BLaER1 (cell line): ENCODE data around the gene NBPF4.
A peak's percentile ranks its signal among the peaks of the same experiment; 100 is the strongest.
"Not testable (repeated sequence)": the region's sequence is repeated elsewhere in the genome, so short reads cannot be mapped to it uniquely, and the experiment has no call there.

Experiments used
- H3K27ac ChIP-seq: shearing (Covaris generic); formaldehyde crosslinking; 2 replicates; pipeline ENCODE4 v1.8.1; 2022
- H3K27me3 ChIP-seq: shearing (Covaris generic); formaldehyde crosslinking; 2 replicates; pipeline ENCODE4 v1.8.1; 2022
- H3K36me3 ChIP-seq: shearing (Covaris generic); formaldehyde crosslinking; 2 replicates; pipeline ENCODE4 v1.8.1; 2022
- H3K4me1 ChIP-seq: shearing (Covaris generic); formaldehyde crosslinking; 2 replicates; pipeline ENCODE4 v1.8.1; 2022
- H3K4me2 ChIP-seq: shearing (Covaris generic); formaldehyde crosslinking; 2 replicates; pipeline ENCODE4 v1.8.1; 2022
- H3K4me3 ChIP-seq: shearing (Covaris generic); formaldehyde crosslinking; 2 replicates; pipeline ENCODE4 v1.8.1; 2022
- H3K9ac ChIP-seq: shearing (Covaris generic); formaldehyde crosslinking; 2 replicates; pipeline ENCODE4 v1.8.1; 2022
- H3K9me3 ChIP-seq: shearing (Covaris generic); formaldehyde crosslinking; 2 replicates; pipeline ENCODE4 v1.8.1; 2022
- H4K20me1 ChIP-seq: shearing (Covaris generic); formaldehyde crosslinking; 2 replicates; pipeline ENCODE4 v1.8.1; 2022
- Cebpa-rat ChIP-seq: shearing (Covaris generic); IDR thresholded peaks from 2 replicates; pipeline ENCODE4 v1.8.1; 2022

The NBPF4 gene

DNA sequence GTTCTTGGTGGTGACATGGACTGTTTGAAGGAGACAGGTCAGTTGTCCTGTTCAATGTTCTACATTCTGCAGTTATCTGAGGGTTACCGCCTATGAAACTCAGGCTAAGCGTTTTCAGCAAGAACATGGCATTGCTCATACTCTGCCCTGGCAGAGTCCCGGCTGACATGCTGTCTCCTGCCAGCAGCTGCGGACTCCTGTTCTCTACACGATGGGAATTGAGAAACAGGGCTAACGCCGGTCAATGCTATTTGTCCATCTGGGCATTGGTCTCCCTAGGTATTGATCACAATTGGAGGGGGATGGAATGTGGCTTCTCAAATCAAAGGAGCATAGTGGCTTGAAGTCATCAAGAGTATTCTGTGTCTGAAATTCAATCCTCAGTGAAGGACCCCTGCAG, 20.6 kb downstream of the NBPF4 start:
- not testable (repeated sequence) for H3K27me3 ChIP-seq

DNA sequence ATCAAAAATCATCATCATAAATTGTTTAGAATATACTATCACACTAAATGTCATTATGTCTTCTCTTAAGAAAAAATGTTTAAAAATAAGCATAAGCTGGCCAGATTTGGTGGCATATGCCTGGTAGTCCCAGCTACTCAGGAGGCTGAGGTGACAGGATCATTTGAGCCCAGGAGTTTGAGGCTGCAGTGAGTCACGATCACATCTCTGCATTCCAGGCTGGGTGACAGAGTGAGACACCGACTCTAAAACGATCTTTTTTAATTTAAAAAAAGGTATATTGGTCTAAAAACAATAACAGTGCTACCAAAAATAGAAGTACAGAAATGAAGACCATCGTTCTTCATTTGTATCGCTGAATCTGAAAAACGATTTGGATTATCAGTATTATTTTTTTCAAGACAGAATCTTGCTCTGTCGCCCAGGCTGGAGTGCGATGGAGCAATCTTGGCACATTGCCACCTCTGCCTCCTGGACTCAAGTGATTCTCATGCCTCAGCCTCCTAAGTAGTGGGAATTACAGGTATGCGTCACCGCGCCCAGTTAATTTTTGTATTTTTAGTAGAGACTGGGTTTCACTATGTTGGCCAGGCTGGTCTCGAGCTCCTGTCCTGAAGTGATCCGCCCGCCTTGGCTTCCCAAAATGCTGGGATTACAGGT, 26.2 kb downstream of the NBPF4 start:
- H3K4me2 ChIP-seq, H3K27me3 ChIP-seq, H4K20me1 ChIP-seq, H3K4me1 ChIP-seq, H3K9ac ChIP-seq, H3K36me3 ChIP-seq, H3K9me3 ChIP-seq, H3K4me3 ChIP-seq, H3K27ac ChIP-seq: not testable (repeated sequence)

More for the DNA sequence above, 20.6 kb downstream of the NBPF4 start:
- H3K9me3 ChIP-seq, H3K9ac ChIP-seq, H3K4me2 ChIP-seq, H3K27ac ChIP-seq, H4K20me1 ChIP-seq, H3K4me1 ChIP-seq, H3K4me3 ChIP-seq, H3K36me3 ChIP-seq: not testable (repeated sequence)

DNA sequence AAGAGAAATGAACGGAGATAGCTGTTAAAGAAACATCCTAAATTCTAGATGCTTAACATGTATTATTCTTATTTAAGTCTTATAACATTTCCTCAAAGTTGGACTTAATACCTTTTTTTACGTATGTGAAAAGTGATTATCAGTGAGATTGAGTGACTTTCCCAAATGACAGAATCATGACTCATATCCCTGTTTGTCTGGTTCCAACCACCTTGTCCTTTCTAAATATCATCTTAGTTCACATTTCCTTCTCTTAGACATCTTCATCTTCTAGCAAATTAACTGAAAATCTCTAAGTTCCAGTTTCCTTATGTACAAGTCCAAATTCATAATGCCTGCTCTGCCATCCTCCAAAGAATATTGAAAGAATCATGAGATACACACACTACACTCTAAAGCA, 26.9 kb downstream of the NBPF4 start:
- H3K4me3 ChIP-seq: not testable (repeated sequence)

DNA sequence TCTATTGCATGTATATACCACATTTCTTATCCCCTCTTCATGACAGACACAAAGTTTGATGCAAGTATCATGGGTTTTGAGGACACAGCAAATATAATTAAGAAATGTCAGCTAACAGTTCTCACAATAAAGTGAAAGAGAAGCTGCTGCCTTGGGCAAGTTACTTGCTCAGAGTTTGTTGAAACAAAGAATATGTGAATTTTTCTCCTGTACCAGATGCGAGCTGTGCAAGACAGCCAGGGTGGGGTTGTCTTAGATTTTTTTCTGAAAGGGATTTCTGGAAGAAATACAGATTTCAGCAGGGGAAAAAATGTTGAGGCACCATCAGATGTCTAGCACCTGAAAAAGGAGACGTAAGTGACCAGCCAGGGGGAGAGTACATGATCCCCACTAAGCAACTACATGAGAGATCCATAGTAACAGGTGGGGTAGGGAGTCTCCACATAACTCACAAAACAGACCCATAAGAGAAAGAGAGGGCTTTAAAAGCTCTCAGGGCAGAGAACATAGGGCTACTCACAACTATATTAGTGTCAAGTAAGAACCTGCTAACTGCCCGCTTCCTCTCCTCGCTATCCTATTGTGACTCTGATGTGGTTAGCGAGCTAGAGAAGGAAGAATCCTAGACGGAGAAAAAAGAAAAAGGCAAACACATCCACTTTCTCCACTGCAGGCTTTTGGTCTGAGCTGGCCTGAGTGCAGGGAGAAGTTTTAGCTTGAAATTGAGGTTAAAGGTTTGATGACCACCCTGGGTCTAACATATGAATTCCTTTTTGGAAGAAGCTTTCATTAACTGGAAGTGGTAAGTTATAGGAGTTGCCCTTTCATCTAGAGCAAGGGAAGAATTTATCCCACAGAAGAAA, 27.6 kb downstream of the NBPF4 start:
- H3K4me1 ChIP-seq, H3K27me3 ChIP-seq, H3K27ac ChIP-seq, H4K20me1 ChIP-seq, H3K4me2 ChIP-seq, H3K9ac ChIP-seq, H3K9me3 ChIP-seq, H3K4me3 ChIP-seq, H3K36me3 ChIP-seq: not testable (repeated sequence)

More for the DNA sequence above, 26.9 kb downstream of the NBPF4 start:
- not testable (repeated sequence) for H3K9ac ChIP-seq, H3K4me2 ChIP-seq, H3K27ac ChIP-seq, H4K20me1 ChIP-seq, H3K4me1 ChIP-seq, H3K27me3 ChIP-seq, H3K9me3 ChIP-seq, H3K36me3 ChIP-seq

DNA sequence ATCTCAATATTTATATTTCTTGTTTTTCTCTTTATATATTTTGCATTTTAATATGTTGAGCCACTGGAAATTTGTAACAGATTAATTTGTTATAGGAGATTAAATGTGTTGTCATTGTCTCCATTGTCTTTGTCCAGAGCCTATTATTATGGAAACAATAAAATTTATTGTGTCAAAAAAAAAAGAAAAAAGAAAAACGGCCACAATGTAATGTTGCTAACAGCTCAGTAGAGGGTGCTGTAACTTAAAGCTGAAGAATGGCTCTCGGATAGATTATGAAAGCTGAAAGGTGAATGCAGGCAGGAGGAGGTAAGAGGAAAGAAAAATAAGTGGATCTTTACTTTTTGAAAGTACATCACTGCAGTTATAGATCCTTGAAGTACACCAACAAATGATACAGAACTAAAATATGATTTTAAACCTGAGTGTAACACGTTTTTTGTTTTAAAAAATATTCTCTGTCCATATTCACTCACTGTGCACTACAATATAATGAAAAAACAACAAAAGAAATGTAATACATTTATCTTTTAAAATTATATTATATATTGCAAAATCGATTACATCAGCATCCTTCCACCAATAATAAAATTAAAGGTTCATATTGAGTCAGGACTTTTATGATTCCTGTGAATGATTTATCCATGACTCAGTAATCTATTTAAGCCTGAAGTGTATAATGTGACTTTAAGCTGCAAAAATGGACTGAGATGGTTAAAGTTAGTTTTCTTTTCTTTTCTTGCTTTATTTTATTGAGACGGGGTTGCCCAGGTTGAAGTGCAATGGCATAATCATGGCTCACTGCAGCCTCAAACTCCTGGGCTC, 29.0 kb downstream of the NBPF4 start:
- H3K27me3 ChIP-seq, H3K9ac ChIP-seq, H3K36me3 ChIP-seq, H3K9me3 ChIP-seq, H3K4me1 ChIP-seq, H3K4me2 ChIP-seq, H3K27ac ChIP-seq, H4K20me1 ChIP-seq, H3K4me3 ChIP-seq: not testable (repeated sequence)

DNA sequence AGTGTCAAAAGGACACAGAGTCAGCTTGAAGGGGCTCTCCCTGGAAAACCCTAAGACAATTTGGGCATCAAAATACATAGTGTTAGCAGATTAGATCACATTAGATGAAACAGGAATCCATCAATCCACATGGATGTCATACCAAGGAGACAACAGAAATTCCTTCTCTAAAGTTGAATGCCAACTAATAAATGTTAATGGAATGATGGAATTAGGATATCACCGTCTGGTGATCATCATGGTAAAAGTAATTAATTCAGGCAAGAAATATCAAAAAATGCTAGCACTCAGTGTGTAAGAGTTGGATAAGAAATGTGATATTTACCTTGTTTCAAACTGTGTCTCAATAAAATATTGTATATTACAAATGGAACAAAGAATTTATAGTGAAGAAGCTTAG, 32.9 kb downstream of the NBPF4 start:
- Histone ChIP-seq H3K27me3 (no peaks in the 10 kb centered on the region), H3K4me1 (peaks cover 12% of the 10 kb centered on the region), H3K9me3 (no peaks in the 10 kb centered on the region), H4K20me1 (no peaks in the 10 kb centered on the region), H3K27ac (no peak overlapping the region), H3K4me3 (no peak overlapping the region), H3K4me2 (no peak overlapping the region), H3K36me3 (no peaks in the 10 kb centered on the region), H3K9ac (no peak overlapping the region)
- no peak for TF ChIP-seq Cebpa-rat

DNA sequence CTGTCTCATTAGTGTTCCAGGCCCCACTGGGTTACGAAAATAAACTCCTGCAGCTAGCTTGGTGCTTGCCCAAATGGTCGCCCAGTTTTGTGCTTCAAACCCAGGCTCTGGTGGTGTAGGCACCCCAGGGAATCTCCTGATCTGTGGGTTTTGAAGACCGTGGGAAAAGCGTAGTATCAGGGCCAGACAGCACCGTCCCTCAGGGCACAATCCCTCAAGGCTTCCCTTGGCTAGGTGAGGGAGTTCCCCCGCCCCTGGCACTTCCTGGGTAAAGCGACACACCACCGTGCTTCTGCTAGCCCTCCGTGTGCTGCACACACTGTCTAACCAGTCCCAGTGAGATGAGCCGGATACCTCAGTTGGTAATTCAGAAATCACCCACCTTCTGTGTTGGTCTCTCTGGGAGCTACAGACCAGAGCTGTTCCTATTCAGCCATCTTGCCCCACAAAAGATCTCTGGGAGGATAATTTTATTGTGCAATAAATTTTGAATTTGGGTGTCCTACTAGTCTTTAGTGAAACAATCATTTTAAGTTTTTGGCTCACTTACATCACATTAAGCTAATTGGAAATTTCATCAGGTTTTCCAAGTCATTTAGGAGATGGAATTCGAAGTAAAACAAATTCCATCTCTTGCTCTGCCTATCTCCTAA, 34.3 kb downstream of the NBPF4 start:
- peak overlapping the region; percentile 52 for H3K4me2 ChIP-seq
- H3K9ac ChIP-seq: no peak overlapping the region

DNA sequence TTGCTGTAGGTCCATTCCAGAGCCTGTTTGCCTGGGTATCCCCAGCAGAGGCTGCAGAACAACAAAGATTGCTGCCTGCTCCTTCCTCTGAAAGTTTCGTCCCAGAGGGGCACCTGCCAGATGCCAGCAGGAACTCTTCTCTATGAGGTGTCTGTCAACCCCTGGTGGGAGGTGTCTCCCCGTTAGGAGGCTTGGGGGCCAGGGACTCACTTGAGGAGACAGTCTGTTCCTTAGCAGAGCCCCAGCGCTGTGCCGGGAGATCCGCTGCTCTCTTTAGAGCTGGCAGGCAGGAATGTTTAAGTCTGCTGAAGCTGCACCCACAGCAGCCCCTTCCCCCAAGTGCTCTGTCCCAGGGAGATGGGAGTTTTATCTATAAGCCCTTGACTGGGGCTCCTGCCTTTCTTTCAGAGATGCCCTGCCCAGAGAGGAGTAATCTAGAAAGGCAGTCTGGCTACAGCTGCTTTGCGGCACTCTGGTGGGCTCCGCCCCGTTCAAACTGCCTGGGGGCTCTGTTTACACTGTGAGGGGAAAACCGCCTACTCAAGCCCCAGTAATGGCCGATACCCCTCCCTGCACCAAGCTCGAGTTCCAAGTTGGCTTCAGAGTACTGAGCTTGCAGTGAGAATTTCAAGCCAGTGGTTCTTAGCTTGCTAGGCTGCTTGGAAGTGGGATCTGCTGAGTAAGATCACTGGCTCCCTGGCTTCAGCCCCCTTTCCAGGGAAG, 35.0 kb downstream of the NBPF4 start:
- Histone ChIP-seq H3K36me3 (no peaks in the 10 kb centered on the region), H4K20me1 (no peaks in the 10 kb centered on the region), H3K4me3 (no peak overlapping the region), H3K4me2 (peak overlapping the region; percentile 52), H3K27ac (no peak overlapping the region), H3K27me3 (no peaks in the 10 kb centered on the region), H3K4me1 (peaks cover 12% of the 10 kb centered on the region), H3K9me3 (peaks cover 7% of the 10 kb centered on the region), H3K9ac (no peak overlapping the region)
- no peak for TF ChIP-seq Cebpa-rat

More for the DNA sequence above, 34.3 kb downstream of the NBPF4 start:
- Histone ChIP-seq H3K36me3 (no peaks in the 10 kb centered on the region), H3K27me3 (no peaks in the 10 kb centered on the region), H3K4me3 (no peak overlapping the region), H3K4me1 (peaks cover 12% of the 10 kb centered on the region), H3K27ac (no peak overlapping the region), H4K20me1 (no peaks in the 10 kb centered on the region), H3K9me3 (peaks cover 3% of the 10 kb centered on the region; the same call in 1 of the 2 replicates)
- no peak; the same call in 1 of the 2 replicates for TF ChIP-seq Cebpa-rat

DNA sequence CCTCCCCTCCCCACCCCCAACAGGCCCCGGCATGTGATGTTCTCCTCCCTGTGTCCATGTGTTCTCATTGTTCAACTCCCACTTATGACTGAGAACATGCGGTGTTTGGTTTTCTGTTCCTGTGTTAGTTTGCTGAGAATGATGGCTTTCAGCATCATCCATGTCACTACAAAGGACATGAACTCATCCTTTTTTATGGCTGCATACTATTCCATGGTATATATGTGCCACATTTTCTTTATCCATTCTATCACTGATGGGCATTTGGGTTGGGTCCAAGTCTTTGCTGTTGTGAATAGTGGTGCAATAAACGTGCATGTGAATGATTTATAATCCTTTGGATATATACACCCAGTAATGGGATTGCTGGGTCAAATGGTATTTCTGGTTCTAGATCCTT, 40.3 kb downstream of the NBPF4 start:
- not testable (repeated sequence) for H3K36me3 ChIP-seq, H4K20me1 ChIP-seq, H3K4me3 ChIP-seq, H3K27me3 ChIP-seq, H3K4me2 ChIP-seq, H3K9ac ChIP-seq, H3K27ac ChIP-seq
- H3K4me1 ChIP-seq: peaks cover 13% of the 10 kb centered on the region
- H3K9me3 ChIP-seq: peaks cover 11% of the 10 kb centered on the region
